Breast epithelium (tissue), 4 donors: ENCODE data around the gene NFXL1. TPM values are rescaled to one million over a fixed set of nuclear protein-coding genes. Genes with fewer than 3 reads are reported as not detected.

Experiments
- DNase-seq, 2 donors: peaks; one replicate each; pipeline ENCODE4 v3.0.0-alpha.2; 2019; ENCODE audit warnings: low spot score in 2 of 2
- H3K27ac ChIP-seq, 2 donors: fragments of 200-600 bp; sonication (generic) in 1 of 2; one replicate each; pipeline ENCODE4 v1.5.1; 2016 to 2019; ENCODE audit warnings: mild to moderate bottlenecking in 1 of 2
- H3K27me3 ChIP-seq, 2 donors: fragments of 200-600 bp; sonication (generic) in 1 of 2; one replicate each; pipeline versions ENCODE4 v1.5.1 to v1.6.0; 2017 to 2019; ENCODE audit warnings: control low read depth in 1 of 2, mild to moderate bottlenecking in 1 of 2
- H3K36me3 ChIP-seq: fragments of 200-600 bp; one replicate; pipeline ENCODE4 v1.5.1; 2019
- H3K4me1 ChIP-seq, 2 donors: fragments of 200-600 bp; sonication (generic); one replicate each; pipeline ENCODE4 v1.5.1; 2016 to 2019; ENCODE audit warnings: control low read depth in 1 of 2
- H3K4me3 ChIP-seq, 3 donors: fragments of 200-600 bp; sonication (generic); 1 replicate in 2 of 3; 2 replicates in 1 of 3; pipeline ENCODE4 v1.5.1; 2016 to 2019; ENCODE audit warnings: mild to moderate bottlenecking in 3 of 3, moderate library complexity in 2 of 3
- H3K9me3 ChIP-seq, 2 donors: fragments of 200-600 bp; sonication (generic) in 1 of 2; one replicate each; pipeline ENCODE4 v1.5.1; 2016 to 2019; ENCODE audit warnings: control low read depth in 1 of 2
- CTCF ChIP-seq, 3 donors: fragments of 450-650 bp; IDR thresholded peaks; one replicate each; pipeline ENCODE4 v1.5.1; 2016 to 2017; ENCODE audit warnings: antibody characterized with exemption in 3 of 3, mild to moderate bottlenecking in 3 of 3, moderate library complexity in 3 of 3
- POLR2A ChIP-seq: fragments of 450-650 bp; IDR thresholded peaks from one replicate; pipeline ENCODE4 v1.6.1; 2016; ENCODE audit warnings: antibody characterized with exemption, mild to moderate bottlenecking, moderate library complexity
- POLR2AphosphoS5 ChIP-seq, 3 donors: sonication (generic); formaldehyde crosslinking; IDR thresholded peaks; one replicate each; pipeline ENCODE4 v1.6.1; 2017; ENCODE audit warnings: antibody characterized with exemption in 3 of 3
- intact Hi-C: fragments of 100-400 bp; cut with DNase I; formaldehyde crosslinking; loops from one replicate; pipeline ENCODE4 v1.15.1; 2023; ENCODE audit warnings: low total_unique reads
- total RNA-seq, 3 donors: library from RNA; depleted of rRNA; stranded (reverse); fragments of >200 nt; gene quantifications; one replicate each; pipeline ENCODE4 v1.1.0, GENCODE V29; 2016

NFXL1 gene
- total RNA-seq, 3 donors from 2014 or later = 12.5 to 22.7 (median 20.0) TPM

- Histone ChIP-seq H3K27me3 (peaks cover 0 to 3% of the 10 kb centered on the region in 2 donors), H3K36me3 (no peaks in the 10 kb centered on the region), H3K4me3 (no peak overlapping the region), H3K27ac (no peak overlapping the region), H3K4me1 (no peaks in the 10 kb centered on the region), H3K9me3 (no peaks in the 10 kb centered on the region)
- intact Hi-C loops = no loop called here
- no peak for DNase-seq
- TF ChIP-seq CTCF (IDR thresholded peaks at IDR 0.05) (no peak), POLR2AphosphoS5 (IDR thresholded peaks at IDR 0.05) (no peak), POLR2A (no peak)
Observed at GRCh38 chr4:47830265-47831025, 83.9 kb downstream of the NFXL1 start.

GRCh38 chr4:47829438-47829837 lies 84.9 kb downstream of the NFXL1 start:
- H3K36me3 ChIP-seq = no peaks in the 10 kb centered on the region
- intact Hi-C loops = no loop called here
- H3K4me1 ChIP-seq = no peaks in the 10 kb centered on the region
- H3K27ac ChIP-seq = no peak overlapping the region
- DNase-seq = no peak
- no peaks in the 10 kb centered on the region for H3K9me3 ChIP-seq
- no peak for TF ChIP-seq POLR2AphosphoS5 (IDR thresholded peaks at IDR 0.05)
- no peak for TF ChIP-seq POLR2A
- no peak for TF ChIP-seq CTCF (IDR thresholded peaks at IDR 0.05)
- H3K4me3 ChIP-seq = no peak overlapping the region
- peaks cover 0 to 3% of the 10 kb centered on the region in 2 donors for H3K27me3 ChIP-seq

GRCh38 chr4:47827343-47828047 lies 86.9 kb downstream of the NFXL1 start:
- Histone ChIP-seq H3K27me3 (peaks cover 0 to 3% of the 10 kb centered on the region in 2 donors), H3K4me1 (no peaks in the 10 kb centered on the region), H3K4me3 (no peak overlapping the region), H3K27ac (no peak overlapping the region), H3K36me3 (no peaks in the 10 kb centered on the region), H3K9me3 (no peaks in the 10 kb centered on the region)
- TF ChIP-seq POLR2A (no peak), POLR2AphosphoS5 (IDR thresholded peaks at IDR 0.05) (no peak), CTCF (IDR thresholded peaks at IDR 0.05) (no peak)
- no peak for DNase-seq
- intact Hi-C loops = no loop called here

- H3K36me3 ChIP-seq = no peaks in the 10 kb centered on the region
- H3K27me3 ChIP-seq = peaks cover 0 to 3% of the 10 kb centered on the region in 2 donors
- H3K9me3 ChIP-seq = no peaks in the 10 kb centered on the region
- intact Hi-C loops = no loop called here
- no peak overlapping the region for H3K4me3 ChIP-seq
- TF ChIP-seq CTCF (IDR thresholded peaks at IDR 0.05) (no peak), POLR2A (no peak), POLR2AphosphoS5 (IDR thresholded peaks at IDR 0.05) (no peak)
- no peak for DNase-seq
- H3K4me1 ChIP-seq = no peaks in the 10 kb centered on the region
- no peak overlapping the region for H3K27ac ChIP-seq
Observed at GRCh38 chr4:47824840-47825239, 89.5 kb downstream of the NFXL1 start.

- no peak for TF ChIP-seq POLR2AphosphoS5 (IDR thresholded peaks at IDR 0.05)
- TF ChIP-seq CTCF (IDR thresholded peaks at IDR 0.05) = no peak
- no peak for TF ChIP-seq POLR2A
- Histone ChIP-seq H3K27ac (no peak overlapping the region), H3K9me3 (no peaks in the 10 kb centered on the region), H3K4me3 (no peak overlapping the region), H3K27me3 (no peaks in the 10 kb centered on the region), H3K36me3 (no peaks in the 10 kb centered on the region), H3K4me1 (no peaks in the 10 kb centered on the region)
- intact Hi-C loops = no loop called here
- DNase-seq = no peak
Observed at GRCh38 chr4:47819178-47819577, 95.2 kb downstream of the NFXL1 start.
